Tibial nerve (tissue), 4 donors: Measurements from ENCODE around the gene GLT8D2. TPM values are rescaled to one million over a fixed set of nuclear protein-coding genes. Genes with fewer than 3 reads are reported as not detected.
"Not testable (repeated sequence)": the region's sequence is repeated elsewhere in the genome, so short reads cannot be mapped to it uniquely, and the experiment has no call there.

ENCODE experiments used
- DNase-seq, 2 donors: peaks; one replicate each; pipeline ENCODE4 v3.0.0-alpha.2; 2019; ENCODE audit warnings: low spot score in 2 of 2
- H3K27ac ChIP-seq, 4 donors: fragments of 200-600 bp; sonication (generic) in 3 of 4; one replicate each; pipeline ENCODE4 v1.5.1; 2017 to 2019; ENCODE audit warnings: mild to moderate bottlenecking in 1 of 4
- H3K27me3 ChIP-seq, 2 donors: fragments of 200-600 bp; sonication (generic) in 1 of 2; one replicate each; pipeline versions ENCODE4 v1.5.1 to v1.6.0; 2017 to 2019
- H3K36me3 ChIP-seq, 3 donors: fragments of 200-600 bp; sonication (generic); one replicate each; pipeline ENCODE4 v1.5.1; 2018 to 2019
- H3K4me1 ChIP-seq, 4 donors: fragments of 200-600 bp; sonication (generic) in 3 of 4; one replicate each; pipeline ENCODE4 v1.5.1; 2017 to 2019
- H3K4me3 ChIP-seq, 4 donors: fragments of 200-600 bp; sonication (generic) in 3 of 4; one replicate each; pipeline ENCODE4 v1.5.1; 2017 to 2019; ENCODE audit warnings: mild to moderate bottlenecking in 1 of 4, moderate library complexity in 1 of 4
- H3K9me3 ChIP-seq, 4 donors: fragments of 200-600 bp; sonication (generic) in 3 of 4; one replicate each; pipeline ENCODE4 v1.5.1; 2017 to 2019
- EP300 ChIP-seq, 2 donors: sonication (generic); formaldehyde crosslinking; IDR thresholded peaks; one replicate each; pipeline ENCODE4 v1.6.1; 2017; ENCODE audit warnings: antibody characterized with exemption in 2 of 2, mild to moderate bottlenecking in 1 of 2
- POLR2A ChIP-seq, 2 donors: fragments of 450-650 bp; IDR thresholded peaks; one replicate each; pipeline ENCODE4 v1.6.1; 2017; ENCODE audit warnings: antibody characterized with exemption in 2 of 2, mild to moderate bottlenecking in 2 of 2, moderate library complexity in 2 of 2
- WGBS, 2 donors: methylation state at CpG; one replicate each; pipeline ENCODE4 v1.1.5; 2018; 5-methylcytosine and 5-hydroxymethylcytosine counted together
- total RNA-seq, 4 donors: library from RNA; depleted of rRNA; stranded (reverse); fragments of >200 nt; gene quantifications; one replicate each; pipeline ENCODE4 v1.1.0, GENCODE V29; 2016
- TF ChIP-seq, protein P1 (sequence below), 5 experiments: fragments of 200-600 bp in 3 of 5; fragments of 450-650 bp in 2 of 5; sonication (generic) in 3 of 5; IDR thresholded peaks; one replicate each; pipeline ENCODE4 v1.5.1; 2016 to 2019; ENCODE audit warnings: antibody characterized with exemption in 5 of 5, mild to moderate bottlenecking in 3 of 5, moderate library complexity in 2 of 5

GLT8D2 gene
- total RNA-seq, 4 donors from 2014 or later, result 19.8 to 32.9 (median 26.4) TPM

DNA sequence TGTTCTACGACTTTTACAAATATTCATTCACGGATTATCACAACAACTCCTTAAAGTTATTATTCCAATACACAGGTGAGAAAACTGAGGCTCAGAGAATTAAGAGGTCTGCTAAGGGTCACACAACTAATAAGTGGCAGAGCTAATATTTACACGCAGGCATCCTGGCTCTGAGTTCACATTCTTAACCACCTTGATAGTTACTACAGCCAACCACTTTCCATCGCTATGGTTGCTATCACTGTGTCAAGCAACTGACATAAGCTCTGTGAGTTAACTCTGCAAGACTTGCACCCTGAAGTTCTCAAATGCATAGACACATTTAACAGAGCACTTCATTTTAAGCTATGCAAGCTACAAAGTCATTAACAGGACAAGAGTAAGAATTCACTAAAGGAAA, 3.7 kb downstream of the GLT8D2 start:
- WGBS, 2 donors, result 92 to 96% methylated on average over 4 of the region's 4 CpGs
- Histone ChIP-seq H3K4me3 (no peak overlapping the region), H3K27me3 (no peaks in the 10 kb centered on the region), H3K4me1 (peaks cover 0 to 30% (median 0%) of the 10 kb centered on the region in 4 donors), H3K36me3 (peaks cover 0 to 9% (median 0%) of the 10 kb centered on the region in 3 donors), H3K9me3 (no peaks in the 10 kb centered on the region), H3K27ac (no peak overlapping the region)
- TF ChIP-seq, protein P1, sequence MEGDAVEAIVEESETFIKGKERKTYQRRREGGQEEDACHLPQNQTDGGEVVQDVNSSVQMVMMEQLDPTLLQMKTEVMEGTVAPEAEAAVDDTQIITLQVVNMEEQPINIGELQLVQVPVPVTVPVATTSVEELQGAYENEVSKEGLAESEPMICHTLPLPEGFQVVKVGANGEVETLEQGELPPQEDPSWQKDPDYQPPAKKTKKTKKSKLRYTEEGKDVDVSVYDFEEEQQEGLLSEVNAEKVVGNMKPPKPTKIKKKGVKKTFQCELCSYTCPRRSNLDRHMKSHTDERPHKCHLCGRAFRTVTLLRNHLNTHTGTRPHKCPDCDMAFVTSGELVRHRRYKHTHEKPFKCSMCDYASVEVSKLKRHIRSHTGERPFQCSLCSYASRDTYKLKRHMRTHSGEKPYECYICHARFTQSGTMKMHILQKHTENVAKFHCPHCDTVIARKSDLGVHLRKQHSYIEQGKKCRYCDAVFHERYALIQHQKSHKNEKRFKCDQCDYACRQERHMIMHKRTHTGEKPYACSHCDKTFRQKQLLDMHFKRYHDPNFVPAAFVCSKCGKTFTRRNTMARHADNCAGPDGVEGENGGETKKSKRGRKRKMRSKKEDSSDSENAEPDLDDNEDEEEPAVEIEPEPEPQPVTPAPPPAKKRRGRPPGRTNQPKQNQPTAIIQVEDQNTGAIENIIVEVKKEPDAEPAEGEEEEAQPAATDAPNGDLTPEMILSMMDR (IDR thresholded peaks at IDR 0.05), result no peak
- no peak for TF ChIP-seq EP300 (IDR thresholded peaks at IDR 0.05)
- TF ChIP-seq POLR2A (IDR thresholded peaks at IDR 0.05), result no peak
- no peak for DNase-seq

DNA sequence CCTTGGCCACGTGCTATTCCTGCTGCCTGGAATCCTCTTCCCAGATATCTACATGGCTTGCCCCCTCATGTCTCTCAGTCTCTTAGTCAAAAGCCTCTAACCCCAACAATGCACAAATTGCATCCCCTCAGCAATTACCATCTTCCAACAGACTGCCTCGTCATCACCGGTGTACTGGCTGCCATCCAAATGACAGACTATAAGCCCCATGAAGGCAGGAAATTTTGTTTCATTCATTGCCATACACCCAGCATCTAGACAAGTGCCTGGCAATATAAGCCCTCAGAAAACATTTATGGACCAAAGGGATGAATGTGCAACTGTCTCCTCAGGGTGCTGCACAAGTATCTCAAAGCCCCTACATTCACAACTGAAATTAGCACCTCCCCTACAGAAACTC, 5.8 kb downstream of the GLT8D2 start:
- peaks cover 0 to 22% (median 0%) of the 10 kb centered on the region in 4 donors for H3K4me1 ChIP-seq
- H3K27ac ChIP-seq, result no peak overlapping the region
- no peak for TF ChIP-seq EP300 (IDR thresholded peaks at IDR 0.05)
- no peak for TF ChIP-seq POLR2A (IDR thresholded peaks at IDR 0.05)
- TF ChIP-seq, protein P1 (IDR thresholded peaks at IDR 0.05), result no peak
- DNase-seq, result no peak
- WGBS, 2 donors, result 89 to 95% methylated on average over 3 of the region's 3 CpGs
- H3K27me3 ChIP-seq, result no peaks in the 10 kb centered on the region
- H3K4me3 ChIP-seq, result no peak overlapping the region
- H3K36me3 ChIP-seq, result peaks cover 0 to 11% (median 0%) of the 10 kb centered on the region in 3 donors
- no peaks in the 10 kb centered on the region for H3K9me3 ChIP-seq

GRCh38 chr12:104042580-104042979, 7.4 kb downstream of the GLT8D2 start:
- WGBS, 2 donors, result 42 to 55% methylated on average over 1 of the region's 1 CpG
- Histone ChIP-seq H3K27ac (no peak overlapping the region), H3K27me3 (no peaks in the 10 kb centered on the region), H3K9me3 (no peaks in the 10 kb centered on the region), H3K4me3 (no peak overlapping the region), H3K4me1 (peaks cover 0 to 7% (median 0%) of the 10 kb centered on the region in 4 donors), H3K36me3 (peaks cover 0 to 11% (median 0%) of the 10 kb centered on the region in 3 donors)
- TF ChIP-seq, protein P1 (IDR thresholded peaks at IDR 0.05), result no peak
- no peak for TF ChIP-seq EP300 (IDR thresholded peaks at IDR 0.05)
- TF ChIP-seq POLR2A (IDR thresholded peaks at IDR 0.05), result no peak
- DNase-seq, result no peak

DNA sequence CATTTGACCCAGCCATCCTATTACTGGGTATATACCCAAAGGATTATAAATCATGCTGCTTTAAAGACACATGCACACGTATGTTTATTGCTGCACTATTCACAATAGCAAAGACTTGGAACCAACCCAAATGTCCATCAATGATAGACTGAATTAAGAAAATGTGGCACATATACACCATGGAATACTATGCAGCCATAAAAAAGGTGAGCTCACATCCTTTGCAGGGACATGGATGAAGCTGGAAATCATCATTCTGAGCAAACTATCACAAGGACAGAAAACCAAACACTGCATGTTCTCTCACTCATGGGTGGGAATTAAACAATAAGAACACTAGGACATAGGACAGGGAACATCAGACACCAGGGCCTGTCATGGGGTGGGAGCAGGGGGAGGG, 10.2 kb downstream of the GLT8D2 start:
- H3K4me3 ChIP-seq, DNase-seq, H3K27ac ChIP-seq, H3K27me3 ChIP-seq, H3K9me3 ChIP-seq, H3K4me1 ChIP-seq: not testable (repeated sequence)
- H3K36me3 ChIP-seq, result peaks cover 0 to 11% (median 0%) of the 10 kb centered on the region in 3 donors
- 91 to 97% methylated on average over 1 of the region's 1 CpG for WGBS, 2 donors

- H3K36me3 ChIP-seq, DNase-seq, H3K27me3 ChIP-seq, H3K27ac ChIP-seq, H3K9me3 ChIP-seq, H3K4me1 ChIP-seq, H3K4me3 ChIP-seq: not testable (repeated sequence)
- 83 to 93% methylated on average over 2 of the region's 2 CpGs for WGBS, 2 donors
Measured at GRCh38 chr12:104036143-104036542, 13.8 kb downstream of the GLT8D2 start.

DNA sequence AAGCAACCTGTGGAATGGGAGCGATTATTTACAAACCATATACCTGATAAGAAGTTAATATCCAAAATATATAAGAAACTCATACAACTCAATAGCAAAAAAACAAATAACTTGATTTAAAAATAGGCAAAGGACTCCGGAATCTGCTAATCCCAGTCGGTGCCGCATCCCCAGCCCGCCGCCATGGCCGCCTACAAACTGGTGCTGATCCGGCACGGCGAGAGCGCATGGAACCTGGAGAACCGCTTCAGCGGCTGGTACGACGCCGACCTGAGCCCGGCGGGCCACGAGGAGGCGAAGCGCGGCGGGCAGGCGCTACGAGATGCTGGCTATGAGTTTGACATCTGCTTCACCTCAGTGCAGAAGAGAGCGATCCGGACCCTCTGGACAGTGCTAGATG, 19.4 kb downstream of the GLT8D2 start:
- not testable (repeated sequence) for H3K4me1 ChIP-seq, H3K27ac ChIP-seq, H3K9me3 ChIP-seq, H3K27me3 ChIP-seq, H3K4me3 ChIP-seq, DNase-seq, H3K36me3 ChIP-seq
- WGBS, 2 donors, result 87 to 95% methylated on average over 10 to 25 of the region's 27 CpGs
